Lower lobe of right lung (tissue), 2 donors: ENCODE results near the gene CGB3. TPM values are rescaled to one million over a fixed set of nuclear protein-coding genes. Genes with fewer than 3 reads are reported as not detected.
"Not testable (repeated sequence)": the region's sequence is repeated elsewhere in the genome, so short reads cannot be mapped to it uniquely, and the experiment has no call there.

Experiments used
- ATAC-seq, 2 donors: fragments of 200-7000 bp; cut with Tn5 transposase; one replicate each; pipeline ENCODE4 v1.9.1; 2020 to 2022; ENCODE audit warnings: mild to moderate bottlenecking in 2 of 2, moderate library complexity in 2 of 2
- DNase-seq: peaks from one replicate; pipeline ENCODE4 v3.0.0-alpha.2; 2020
- H3K27ac ChIP-seq: fragments of 200-600 bp; one replicate; pipeline ENCODE4 v1.8.0; 2022
- H3K27me3 ChIP-seq: fragments of 200-600 bp; one replicate; pipeline ENCODE4 v1.8.0; 2022; ENCODE audit warnings: low read depth
- H3K36me3 ChIP-seq: fragments of 200-600 bp; one replicate; pipeline ENCODE4 v1.8.0; 2022; ENCODE audit warnings: mild to moderate bottlenecking
- H3K4me1 ChIP-seq: fragments of 200-600 bp; one replicate; pipeline ENCODE4 v1.8.0; 2022
- H3K4me3 ChIP-seq: fragments of 200-600 bp; one replicate; pipeline ENCODE4 v1.8.0; 2022; ENCODE audit warnings: mild to moderate bottlenecking
- H3K9me3 ChIP-seq: fragments of 200-600 bp; one replicate; pipeline ENCODE4 v1.8.0; 2022
- CTCF ChIP-seq: fragments of 200-600 bp; IDR thresholded peaks from one replicate; pipeline ENCODE4 v1.8.0; 2022; ENCODE audit warnings: antibody characterized with exemption, mild to moderate bottlenecking
- intact Hi-C: fragments of 100-400 bp; cut with DNase I; formaldehyde crosslinking; loops from one replicate; pipeline ENCODE4 v1.11.0; 2022
- long read RNA-seq: library from polyadenylated mRNA; unstranded; transcript quantifications from one replicate; pipeline ENCODE4 v2.0.0, GENCODE V29; 2021
- total RNA-seq: library from RNA; stranded (reverse); fragmentation: NEBNext Ultra II Directional; extraction: Animal tissue kit (Norgen Biotek cat#: 25700); gene quantifications from one replicate; pipeline ENCODE4 v1.2.1, GENCODE V29; 2021
- donor health status: DM: no; HTN: yes; CAD: no; lungs with severe emphysema.

The CGB3 gene
- not detected for total RNA-seq
- long read RNA-seq = 0 reads

- H3K36me3 ChIP-seq, intact Hi-C loops, H3K4me3 ChIP-seq, ATAC-seq, H3K4me1 ChIP-seq, H3K27me3 ChIP-seq, DNase-seq, H3K27ac ChIP-seq, H3K9me3 ChIP-seq: not testable (repeated sequence)
Measured at GRCh38 chr19:49024233-49024632, at the start of gene CGB3. CGB3 (minus strand) TSS chr19:49024333; CDS start chr19:49023971, 362 bp downstream.

- no peak for TF ChIP-seq CTCF
- DNase-seq (no peak), ATAC-seq (no peak)
- peaks cover 47% of the 10 kb centered on the region for H3K27me3 ChIP-seq
- H3K36me3 ChIP-seq = no peaks in the 10 kb centered on the region
- no peaks in the 10 kb centered on the region for H3K4me1 ChIP-seq
- intact Hi-C loops = no loop called here
- H3K9me3 ChIP-seq = no peaks in the 10 kb centered on the region
- H3K27ac ChIP-seq = no peak overlapping the region
- no peak overlapping the region for H3K4me3 ChIP-seq
Measured at GRCh38 chr19:49071860-49072547, 47.9 kb upstream of the CGB3 start.

GRCh38 chr19:49070416-49070815, 46.3 kb upstream of the CGB3 start:
- no peak overlapping the region for H3K4me3 ChIP-seq
- H3K27ac ChIP-seq = no peak overlapping the region
- DNase-seq (no peak), ATAC-seq (no peak)
- H3K27me3 ChIP-seq = peaks cover 57% of the 10 kb centered on the region
- H3K36me3 ChIP-seq = no peaks in the 10 kb centered on the region
- intact Hi-C loops = no loop called here
- no peaks in the 10 kb centered on the region for H3K9me3 ChIP-seq
- H3K4me1 ChIP-seq = no peaks in the 10 kb centered on the region
- TF ChIP-seq CTCF = no peak

GRCh38 chr19:49069026-49069425, 44.9 kb upstream of the CGB3 start:
- intact Hi-C loops = no loop called here
- no peak for ATAC-seq
- TF ChIP-seq CTCF = no peak

GRCh38 chr19:49067554-49067953, 43.4 kb upstream of the CGB3 start:
- ATAC-seq (no peak), DNase-seq (no peak)
- intact Hi-C loops = no loop called here
- Histone ChIP-seq H3K27ac (no peak overlapping the region), H3K4me3 (no peak overlapping the region), H3K27me3 (peaks cover 48% of the 10 kb centered on the region), H3K4me1 (no peaks in the 10 kb centered on the region), H3K9me3 (no peaks in the 10 kb centered on the region), H3K36me3 (no peaks in the 10 kb centered on the region)
- TF ChIP-seq CTCF = no peak

More at GRCh38 chr19:49069026-49069425, 44.9 kb upstream of the CGB3 start:
- H3K4me1 ChIP-seq = no peaks in the 10 kb centered on the region
- H3K27ac ChIP-seq = no peak overlapping the region
- peaks cover 60% of the 10 kb centered on the region for H3K27me3 ChIP-seq
- no peaks in the 10 kb centered on the region for H3K9me3 ChIP-seq
- no peaks in the 10 kb centered on the region for H3K36me3 ChIP-seq
- H3K4me3 ChIP-seq = no peak overlapping the region
- DNase-seq = no peak

GRCh38 chr19:49065905-49066512, 41.9 kb upstream of the CGB3 start:
- no peaks in the 10 kb centered on the region for H3K4me1 ChIP-seq
- no peak overlapping the region for H3K27ac ChIP-seq
- no peak for DNase-seq
- intact Hi-C loops = no loop called here
- no peaks in the 10 kb centered on the region for H3K36me3 ChIP-seq
- H3K4me3 ChIP-seq = no peak overlapping the region
- no peak for ATAC-seq
- no peaks in the 10 kb centered on the region for H3K9me3 ChIP-seq
- TF ChIP-seq CTCF = no peak
- H3K27me3 ChIP-seq = peaks cover 44% of the 10 kb centered on the region
